AG10803 (cell line): ENCODE measurements around the gene VPS37C.

Experiments
- DNase-seq: peaks from one replicate; pipeline ENCODE4 v3.0.0; 2010; ENCODE audit warnings: low read depth
- H3K4me3 ChIP-seq: 2 replicates; pipeline ENCODE4 v1.5.1; 2011; ENCODE audit warnings: mild to moderate bottlenecking, low read length, control low read depth
- CTCF ChIP-seq: conservative IDR thresholded peaks from 2 replicates; pipeline ENCODE4 v1.5.1; 2011; ENCODE audit warnings: mild to moderate bottlenecking, low read length, control low read depth, inconsistent platforms

The VPS37C gene

GRCh38 chr11:61089806-61090491 lies 71.3 kb downstream of the VPS37C start:
- DNase-seq: no peak
- H3K4me3 ChIP-seq: no peak overlapping the region
- no peak for TF ChIP-seq CTCF

- no peak for TF ChIP-seq CTCF
- no peak for DNase-seq
- H3K4me3 ChIP-seq: no peak overlapping the region
These were observed 73.7 kb downstream of the VPS37C start for GRCh38 chr11:61087426-61088119.

GRCh38 chr11:61083601-61084147 lies 77.6 kb downstream of the VPS37C start:
- no peak for TF ChIP-seq CTCF
- DNase-seq: no peak

GRCh38 chr11:61082931-61083531 lies 78.2 kb downstream of the VPS37C start:
- no peak overlapping the region for H3K4me3 ChIP-seq
- DNase-seq: no peak
- no peak for TF ChIP-seq CTCF

More at GRCh38 chr11:61083601-61084147, 77.6 kb downstream of the VPS37C start:
- no peak overlapping the region for H3K4me3 ChIP-seq

- H3K4me3 ChIP-seq: no peak overlapping the region
- DNase-seq: no peak
- TF ChIP-seq CTCF: no peak
These were observed 79.0 kb downstream of the VPS37C start for GRCh38 chr11:61082062-61082870.

- TF ChIP-seq CTCF: no peak
- no peak overlapping the region for H3K4me3 ChIP-seq
- DNase-seq: no peak
These were observed 80.1 kb downstream of the VPS37C start for GRCh38 chr11:61080986-61081590.
